ENCODE results near the gene PDE11A. TPM values are rescaled to one million over a fixed set of nuclear protein-coding genes. Genes with fewer than 3 reads are reported as not detected.
"Not testable (repeated sequence)": the region's sequence is repeated elsewhere in the genome, so short reads cannot be mapped to it uniquely, and the experiment has no call there.

The PDE11A gene
- polyA plus RNA-seq, 1 donor: 0.40 TPM

DNA sequence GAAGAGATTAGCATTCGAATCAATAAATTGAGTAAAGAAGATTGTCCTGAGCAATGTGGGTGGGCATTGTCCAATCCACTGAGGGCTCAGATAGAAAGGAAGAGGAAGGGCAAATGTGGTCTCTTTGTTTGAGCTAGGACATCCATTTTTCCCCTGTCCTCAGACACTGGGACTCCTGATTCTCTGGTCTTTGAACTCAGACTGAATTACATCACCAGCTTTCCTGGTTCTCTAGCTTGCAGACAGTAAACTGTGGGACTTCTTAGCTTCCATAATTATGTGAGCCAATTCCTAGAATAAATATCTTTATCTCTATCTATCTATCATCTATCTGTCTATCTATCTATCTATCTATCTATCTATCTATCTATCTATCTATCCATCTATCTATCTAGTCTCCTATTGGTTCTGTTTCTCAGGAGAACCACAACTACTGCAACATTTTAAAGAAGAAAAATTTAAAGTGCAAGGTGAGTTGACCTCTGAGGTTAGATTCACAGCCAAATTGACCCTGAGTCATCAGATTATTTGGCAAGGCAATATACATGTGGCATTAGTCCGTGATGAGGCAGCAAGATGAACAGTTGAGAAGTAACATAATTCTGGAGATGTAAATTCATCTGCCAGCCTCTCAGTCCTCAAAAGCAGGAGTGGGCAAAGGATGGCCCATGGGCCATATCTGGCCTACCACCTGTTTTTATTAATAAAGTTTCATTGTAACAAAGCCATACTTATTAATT, 191.4 kb downstream of the PDE11A start:
- DNase-seq: no peak

DNA sequence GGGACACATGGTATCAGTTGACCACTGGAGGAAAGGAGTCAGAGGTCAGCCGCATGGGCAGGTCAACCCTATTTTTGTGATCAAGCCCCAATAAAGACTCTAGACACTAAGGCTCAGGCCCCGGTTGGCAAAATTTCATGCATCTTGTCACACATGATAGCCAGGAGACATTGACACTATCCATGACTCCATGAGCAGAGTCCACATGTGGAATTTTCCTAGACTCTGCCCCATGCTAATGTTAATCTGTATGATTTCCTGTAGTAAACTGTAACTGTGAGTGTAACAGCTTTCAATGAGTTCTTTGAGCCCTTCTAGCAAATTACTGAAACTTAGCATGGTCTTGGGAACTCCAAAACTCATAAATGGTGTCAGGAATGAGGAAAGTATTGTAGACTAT, 192.3 kb downstream of the PDE11A start:
- no peak for DNase-seq

DNA sequence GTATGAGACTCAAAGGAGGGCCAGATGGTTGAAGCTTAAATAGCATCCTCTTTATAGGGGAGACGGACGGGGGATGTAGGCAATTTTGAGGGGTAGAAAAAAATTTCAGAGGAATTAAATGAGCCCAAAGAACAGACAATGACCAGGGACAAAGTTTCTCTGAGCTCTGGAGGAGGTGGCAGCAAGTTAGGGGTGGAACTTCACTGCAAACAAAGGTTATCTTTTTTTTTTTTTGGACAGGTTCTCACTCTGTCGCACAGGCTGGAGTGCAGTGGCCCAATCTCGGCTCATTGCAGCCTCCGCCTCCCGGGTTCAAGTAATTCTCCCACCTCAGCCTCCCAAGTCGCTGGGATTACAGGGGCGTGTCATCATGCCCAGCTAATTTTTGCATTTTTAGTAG, 195.6 kb downstream of the PDE11A start:
- no peak for DNase-seq

DNA sequence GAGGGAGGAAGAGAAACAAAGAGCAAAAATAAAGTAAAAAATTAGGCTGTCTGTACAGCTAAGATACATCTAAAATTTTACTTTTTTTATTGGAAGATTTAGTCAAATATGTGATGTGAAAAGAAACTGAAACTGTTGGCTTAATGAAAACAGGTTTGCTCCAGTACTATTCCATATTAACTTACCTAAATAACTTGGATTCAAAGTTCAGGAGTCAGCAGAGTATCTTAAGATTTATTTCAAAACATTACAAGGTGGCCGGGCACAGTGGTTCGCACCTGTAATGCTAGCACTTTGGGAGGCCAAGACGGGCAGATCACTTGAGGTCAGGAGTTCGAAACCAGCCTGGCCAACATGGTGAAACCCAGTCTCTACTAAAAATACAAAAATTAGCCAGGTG, 197.9 kb downstream of the PDE11A start:
- no peak for DNase-seq

DNA sequence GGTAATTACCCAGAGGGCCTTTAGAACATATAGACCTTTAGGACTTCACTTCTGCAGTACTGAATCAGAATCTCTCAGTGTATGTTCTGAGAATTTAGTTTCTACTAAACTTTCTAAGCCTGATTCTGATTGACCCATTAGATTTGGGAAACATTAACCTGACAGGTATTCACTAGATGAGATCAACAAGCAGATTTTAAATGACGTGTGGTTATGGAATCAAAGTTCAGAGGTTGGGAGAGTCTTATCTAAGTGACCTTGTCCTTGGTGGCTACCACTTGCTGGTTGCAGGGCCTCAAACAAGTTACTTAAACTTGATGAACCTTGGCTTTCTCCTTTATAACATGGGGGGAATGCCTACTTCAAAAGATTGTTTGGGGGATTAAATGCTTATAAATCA, 198.7 kb downstream of the PDE11A start:
- DNase-seq: no peak

DNA sequence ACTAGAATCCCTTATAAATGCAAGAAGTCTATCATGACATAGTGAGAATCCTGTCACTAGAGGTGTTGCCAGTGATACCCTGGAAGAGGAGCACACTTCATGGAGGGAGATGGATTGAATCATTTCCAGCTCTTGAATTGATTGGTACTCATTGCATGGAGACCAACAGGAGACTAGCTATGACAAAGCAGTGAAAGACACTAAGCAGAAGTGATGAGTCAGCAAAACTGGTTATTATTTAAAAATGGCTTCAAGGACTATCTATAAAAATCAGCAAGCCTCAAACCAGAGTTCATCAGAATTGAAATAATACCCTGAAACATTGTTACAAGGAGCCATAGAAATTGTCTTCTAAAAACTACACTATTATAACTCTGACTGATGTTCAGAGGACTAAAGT, 200.3 kb downstream of the PDE11A start:
- no peak for DNase-seq

DNA sequence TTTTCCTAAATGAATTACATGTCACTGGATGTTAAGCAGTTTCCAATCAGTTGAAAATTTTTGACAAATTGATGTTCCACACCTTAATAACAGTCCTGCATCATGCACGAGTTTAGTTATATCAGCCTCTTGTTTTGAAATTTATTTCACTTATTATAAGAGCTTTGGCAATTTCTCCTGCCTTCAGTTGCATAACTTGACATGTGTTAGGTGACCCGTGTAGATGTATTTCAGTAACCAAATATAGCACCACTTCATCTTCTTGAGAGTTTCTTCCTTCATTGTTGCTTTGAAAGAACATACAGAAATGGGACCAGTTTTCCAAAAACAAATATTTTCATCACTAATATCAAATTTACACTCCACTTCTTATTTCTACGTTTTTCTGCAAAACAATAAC, 202.7 kb downstream of the PDE11A start:
- no peak for DNase-seq

DNA sequence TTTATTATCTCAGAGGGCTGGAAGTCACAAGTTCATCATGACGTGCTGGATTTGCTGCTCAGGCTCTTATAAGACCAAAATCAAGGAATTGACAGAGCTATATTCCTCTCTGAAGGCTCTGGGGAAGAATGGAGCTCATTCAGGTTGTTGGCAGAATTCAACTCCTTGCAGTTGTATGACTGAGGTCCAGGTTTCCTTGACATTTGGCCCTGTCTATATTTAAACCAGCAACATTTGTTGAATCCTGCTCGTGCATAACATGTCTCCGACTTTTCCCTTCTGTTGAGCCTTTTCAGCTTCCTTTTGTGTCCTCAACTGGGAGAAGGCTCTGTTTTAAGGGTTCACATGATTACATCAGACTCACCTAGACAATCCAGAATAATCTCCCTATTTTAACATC, 203.4 kb downstream of the PDE11A start:
- DNase-seq: no peak

DNA sequence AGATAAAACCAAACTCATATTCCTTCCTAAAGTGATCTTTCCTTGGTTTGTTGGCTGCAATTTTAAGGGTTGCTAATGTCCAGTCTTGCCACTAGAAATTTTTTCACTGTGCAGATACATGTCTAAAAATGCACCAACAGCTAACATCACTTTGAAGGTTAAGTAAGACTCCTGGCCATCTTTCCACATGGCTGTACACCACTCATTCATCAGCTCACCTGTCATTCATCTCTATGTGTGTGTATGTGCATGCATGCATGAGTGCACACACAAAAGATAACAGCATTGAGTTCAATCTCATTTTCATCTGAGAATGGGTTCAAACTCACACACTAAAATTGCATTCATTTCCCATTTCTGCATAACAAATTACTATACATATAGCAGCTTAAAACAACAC, 203.8 kb downstream of the PDE11A start:
- no peak for DNase-seq

DNA sequence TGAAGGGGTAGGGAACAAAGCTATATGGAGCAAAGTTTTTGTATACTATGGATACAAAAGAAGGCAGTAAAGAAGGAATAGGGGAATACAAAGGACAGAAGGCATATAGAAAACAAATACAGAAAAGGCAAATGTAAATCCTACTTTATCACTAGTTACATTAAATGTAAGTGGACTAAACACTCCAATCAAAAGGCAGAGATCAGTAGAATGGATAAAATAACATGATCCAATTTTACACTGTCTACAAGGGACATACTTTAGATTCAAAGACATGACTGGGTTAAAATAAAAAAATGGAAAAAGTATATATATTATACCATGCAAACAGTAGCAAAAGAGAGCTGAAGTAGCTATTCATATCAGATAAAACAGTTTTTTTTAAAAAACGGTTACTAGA, 215.0 kb downstream of the PDE11A start:
- no peak for DNase-seq

DNA sequence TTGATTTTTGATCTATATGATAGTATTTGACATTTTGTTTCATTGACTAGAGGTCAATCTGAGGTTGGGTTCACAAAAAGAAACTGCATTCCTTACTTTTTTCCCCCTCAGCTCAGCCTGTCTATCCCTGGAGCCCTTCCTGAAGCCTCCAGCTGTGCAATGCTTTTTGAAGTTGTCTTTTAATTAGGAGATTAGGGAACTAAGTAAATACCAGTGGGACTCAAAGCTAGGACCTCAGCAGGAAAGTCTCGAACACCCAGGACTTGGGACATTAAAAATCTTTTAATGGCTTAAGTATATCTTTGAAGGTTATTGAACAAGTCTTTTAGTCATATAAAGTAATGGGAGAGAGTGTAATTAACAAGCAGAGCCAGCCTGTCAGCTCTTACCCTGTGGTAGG, 220.2 kb downstream of the PDE11A start:
- DNase-seq: no peak

DNA sequence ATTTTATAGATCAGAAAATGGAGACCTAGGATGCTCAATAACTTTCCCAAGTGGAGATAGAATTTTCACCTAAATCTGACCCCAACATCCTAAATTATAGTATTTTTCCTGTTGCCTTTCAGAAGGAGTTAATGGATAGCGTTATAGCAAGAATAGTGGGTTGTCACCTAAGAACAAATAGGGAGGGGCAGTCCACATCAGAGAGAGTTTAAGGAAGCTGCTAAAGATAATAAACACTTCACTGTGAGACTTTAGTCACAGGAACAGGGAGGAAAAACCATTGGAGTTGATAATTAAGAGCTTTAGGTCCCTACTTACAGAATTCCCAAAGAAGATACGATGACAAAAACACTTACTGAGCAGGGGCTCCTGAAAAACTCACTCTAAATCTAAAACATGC, 229.4 kb downstream of the PDE11A start:
- no peak for DNase-seq

DNA sequence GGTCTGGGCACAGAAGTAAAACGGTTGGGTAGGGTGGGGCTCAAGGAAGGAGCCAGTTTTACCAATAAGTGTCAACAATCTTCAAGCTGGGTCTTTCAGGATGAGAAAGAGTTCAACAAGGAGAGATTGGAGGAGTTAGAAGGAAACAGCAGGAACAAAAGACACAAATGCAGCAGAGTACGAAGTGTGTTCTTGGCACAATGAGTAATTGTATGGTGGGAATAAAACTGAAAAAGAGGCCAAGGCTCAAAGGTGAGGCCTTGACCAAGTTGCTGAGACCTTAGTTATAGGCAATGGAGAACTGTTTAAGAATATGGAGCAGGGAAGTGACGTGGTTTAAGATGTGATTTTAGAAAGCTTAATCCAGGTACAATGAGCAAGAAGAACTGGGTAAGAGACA, 230.3 kb downstream of the PDE11A start:
- no peak for DNase-seq

DNA sequence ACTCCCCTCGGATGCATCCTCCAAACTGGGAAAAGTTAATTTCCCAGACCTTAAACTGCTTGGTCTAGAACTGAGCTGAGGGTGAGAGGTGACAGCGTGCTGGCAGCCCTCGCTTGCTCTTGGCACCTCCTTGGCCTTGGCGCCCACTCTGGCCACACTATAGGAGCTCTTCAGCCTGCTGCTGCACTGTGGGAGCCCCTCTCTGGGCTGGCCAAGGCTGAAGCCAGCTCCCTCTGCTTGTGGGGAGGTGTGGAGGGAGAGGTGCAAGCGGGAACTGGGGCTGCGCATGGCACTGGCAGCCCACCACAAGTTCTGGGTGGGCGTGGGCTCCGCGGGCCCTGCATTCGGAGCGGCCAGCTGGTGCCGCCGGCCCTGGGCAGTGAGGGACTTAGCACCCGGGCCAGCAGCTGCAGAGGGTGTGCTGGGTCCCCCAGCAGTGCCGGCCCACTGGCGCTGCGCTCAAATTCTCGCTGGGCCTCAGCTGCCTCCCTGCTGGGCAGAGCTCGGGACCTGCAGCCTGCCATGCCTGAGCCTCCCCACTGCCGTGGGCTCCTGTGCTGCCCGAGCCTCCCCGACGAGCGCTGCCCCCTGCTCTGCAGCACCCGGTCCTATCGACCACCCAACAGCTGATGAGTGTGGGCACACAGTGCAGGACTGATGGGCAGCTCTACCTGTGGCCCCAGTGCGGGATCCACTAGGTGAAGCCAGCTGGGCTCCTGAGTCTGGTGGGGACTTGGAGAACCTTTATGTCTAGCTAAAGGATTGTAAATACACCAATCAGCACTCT, 237.0 kb downstream of the PDE11A start:
- DNase-seq: not testable (repeated sequence)

DNA sequence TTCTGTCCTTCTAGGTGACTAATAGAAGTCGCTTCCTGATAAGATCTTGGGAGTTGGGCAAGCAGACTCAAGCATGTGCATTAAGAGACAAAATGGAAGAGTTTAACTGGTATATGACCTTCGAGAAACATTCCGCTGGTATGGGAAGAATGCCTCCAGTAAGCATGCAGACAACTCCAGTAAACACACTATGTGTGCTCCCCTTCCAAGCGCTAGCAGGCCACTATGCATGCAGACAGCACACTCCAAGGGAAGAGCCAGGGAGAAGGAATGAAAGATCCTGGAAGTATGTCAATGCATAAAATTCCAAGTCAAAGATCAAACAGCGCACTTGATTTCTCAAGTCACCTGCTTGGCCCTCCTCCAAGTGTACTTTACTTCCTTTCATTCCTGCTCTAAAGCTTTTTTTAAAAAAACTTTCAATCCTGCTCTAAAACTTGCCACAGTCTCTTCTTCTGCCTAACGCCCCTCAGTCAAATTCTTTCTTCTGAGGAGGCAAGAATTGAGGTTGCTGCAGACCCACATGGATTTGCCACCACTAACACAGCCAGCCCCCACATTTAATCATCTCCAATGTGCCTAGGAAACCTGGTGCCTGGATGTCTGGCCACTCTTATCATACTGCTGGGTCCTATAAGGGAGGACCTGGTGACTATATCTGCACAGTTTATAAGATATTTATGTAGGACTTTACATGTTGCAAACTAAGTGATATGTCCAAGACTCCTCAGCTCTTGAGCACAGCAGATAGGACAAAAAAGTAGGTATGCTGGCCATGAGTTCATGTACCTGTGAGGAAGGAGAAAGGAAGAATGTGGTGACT, 239.8 kb downstream of the PDE11A start:
- DNase-seq: no peak

DNA sequence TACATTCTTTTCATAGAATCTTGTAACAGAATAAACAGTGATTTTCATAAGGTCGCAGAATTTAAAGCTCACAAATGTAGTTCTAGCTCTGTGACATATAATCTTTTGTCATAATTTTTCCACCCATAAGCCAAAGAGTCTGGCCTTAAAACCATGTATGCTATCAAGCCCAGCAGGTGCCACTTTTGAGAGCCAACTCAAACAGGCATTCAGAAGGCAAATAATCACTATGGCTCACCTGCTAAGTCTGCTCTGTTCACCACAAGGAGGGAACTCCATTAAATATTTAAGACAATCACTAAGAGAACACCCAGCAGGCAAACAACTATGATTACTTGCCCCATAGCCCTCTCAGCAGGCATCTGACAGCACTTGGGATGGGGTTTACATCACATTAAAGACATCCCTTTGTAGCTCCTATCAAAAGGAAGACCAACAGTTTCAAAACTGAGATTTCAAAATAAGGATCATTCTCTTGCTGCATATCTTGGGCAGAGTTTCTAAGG, 241.6 kb downstream of the PDE11A start:
- DNase-seq: no peak

DNA sequence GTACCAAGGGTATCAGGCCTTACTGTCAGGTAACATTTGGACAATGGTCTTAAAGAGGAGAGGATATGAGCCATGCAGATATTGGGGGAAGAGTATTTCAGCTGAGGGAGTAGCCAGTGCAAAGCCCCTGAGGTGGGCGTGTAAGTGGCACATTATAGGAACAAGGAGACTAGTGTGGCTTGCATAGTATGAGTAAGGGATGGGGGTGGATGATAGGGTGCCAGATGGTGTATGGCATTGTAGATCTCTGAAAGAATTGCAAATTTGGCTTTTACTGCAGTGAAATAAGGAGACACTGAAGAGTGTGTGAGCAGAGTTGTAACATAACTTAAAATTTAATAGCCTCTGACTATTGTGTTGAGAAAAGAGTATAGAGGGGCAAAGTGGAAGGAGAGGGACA, 244.0 kb downstream of the PDE11A start:
- DNase-seq: no peak

DNA sequence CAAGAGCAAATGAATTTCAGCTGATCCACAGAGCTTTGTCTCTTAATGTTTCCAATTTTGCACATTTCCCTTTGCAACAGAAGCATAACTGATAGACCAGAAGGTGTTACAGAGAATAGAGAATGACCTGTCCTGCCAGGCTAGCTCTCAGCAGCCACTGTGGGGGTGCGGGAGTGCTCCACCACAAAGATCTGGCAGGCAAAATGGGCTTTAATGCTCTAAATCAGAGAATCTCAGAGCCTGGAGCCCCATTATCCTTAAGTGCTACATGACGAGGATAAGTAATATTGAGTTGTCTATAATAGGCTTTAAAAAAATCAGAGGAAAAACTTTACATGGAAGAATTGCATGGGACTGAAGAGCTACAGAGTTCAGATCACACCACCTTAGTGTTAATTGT, 245.7 kb downstream of the PDE11A start:
- DNase-seq: no peak

DNA sequence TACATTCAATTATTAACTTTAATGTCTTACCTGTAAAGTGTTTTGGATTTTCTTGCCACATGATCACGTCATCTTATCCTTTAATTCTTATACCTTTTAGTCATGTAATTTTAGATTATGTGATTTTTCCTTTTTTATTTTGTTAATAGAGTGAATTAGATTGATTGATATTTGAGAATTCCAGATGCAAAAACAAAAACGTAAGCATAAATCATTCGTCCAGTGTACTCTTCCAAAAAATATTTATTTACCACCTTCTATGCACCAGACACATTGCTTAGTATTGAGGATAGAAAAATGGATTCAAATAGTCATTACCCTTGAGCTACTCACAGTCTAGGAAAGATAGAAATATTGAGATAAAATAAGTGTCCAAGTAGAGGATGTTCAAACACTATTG, 249.6 kb downstream of the PDE11A start:
- DNase-seq: no peak

DNA sequence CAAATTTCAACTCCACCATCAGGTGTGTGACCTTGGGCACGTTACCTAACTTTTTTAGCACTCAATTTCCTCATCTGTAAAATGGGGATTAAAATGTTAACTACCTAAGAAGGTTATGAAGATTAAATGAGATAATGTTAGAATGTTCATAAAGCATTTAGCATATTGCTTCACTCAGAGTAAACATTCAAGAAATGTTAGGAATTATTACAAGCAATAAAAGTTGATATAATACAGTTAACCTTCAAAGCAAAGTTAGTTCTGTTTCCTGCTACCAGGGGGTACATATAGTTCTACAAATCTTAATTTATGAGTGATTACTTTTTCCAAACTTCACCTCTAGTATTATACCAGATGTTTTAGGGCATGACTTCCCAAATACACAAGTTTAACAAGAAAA, 254.2 kb downstream of the PDE11A start:
- DNase-seq: no peak

DNA sequence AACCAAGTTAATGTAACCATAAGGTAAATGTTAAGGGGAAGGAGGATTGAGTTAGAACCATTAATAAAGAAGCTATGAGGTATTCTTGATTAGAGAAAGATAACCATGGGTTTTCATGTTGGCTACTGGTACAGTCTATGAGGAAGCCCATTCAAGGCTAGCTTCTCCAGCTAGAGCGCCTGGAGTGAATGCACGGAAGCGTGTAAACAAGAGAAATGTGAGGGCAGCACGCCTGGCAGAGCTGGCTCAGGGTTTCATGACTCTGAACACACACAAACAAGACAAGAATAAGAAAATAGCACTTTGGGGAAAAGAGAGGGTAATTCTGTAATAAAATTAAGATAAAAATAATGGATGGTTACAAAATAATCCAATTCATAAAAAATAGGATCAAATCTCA, 255.3 kb downstream of the PDE11A start:
- DNase-seq: no peak

DNA sequence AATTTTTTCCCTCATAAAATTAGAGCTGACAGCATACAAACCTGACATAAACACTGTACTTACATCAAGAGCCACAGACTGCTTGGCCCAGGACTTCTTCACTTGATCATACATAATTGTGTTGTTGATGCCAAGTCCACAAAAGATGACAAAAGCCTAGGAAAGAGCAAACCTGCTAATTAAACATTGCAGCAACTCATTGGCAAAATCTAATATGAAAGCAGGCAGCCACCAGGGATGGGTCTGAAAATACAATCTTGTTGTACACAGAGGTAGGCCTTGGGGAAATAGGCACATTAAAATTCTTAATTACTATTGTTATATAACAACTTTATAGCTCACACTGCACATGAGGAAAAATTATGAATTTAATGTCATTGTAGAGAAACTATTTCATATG, 255.8 kb downstream of the PDE11A start:
- DNase-seq: no peak

DNA sequence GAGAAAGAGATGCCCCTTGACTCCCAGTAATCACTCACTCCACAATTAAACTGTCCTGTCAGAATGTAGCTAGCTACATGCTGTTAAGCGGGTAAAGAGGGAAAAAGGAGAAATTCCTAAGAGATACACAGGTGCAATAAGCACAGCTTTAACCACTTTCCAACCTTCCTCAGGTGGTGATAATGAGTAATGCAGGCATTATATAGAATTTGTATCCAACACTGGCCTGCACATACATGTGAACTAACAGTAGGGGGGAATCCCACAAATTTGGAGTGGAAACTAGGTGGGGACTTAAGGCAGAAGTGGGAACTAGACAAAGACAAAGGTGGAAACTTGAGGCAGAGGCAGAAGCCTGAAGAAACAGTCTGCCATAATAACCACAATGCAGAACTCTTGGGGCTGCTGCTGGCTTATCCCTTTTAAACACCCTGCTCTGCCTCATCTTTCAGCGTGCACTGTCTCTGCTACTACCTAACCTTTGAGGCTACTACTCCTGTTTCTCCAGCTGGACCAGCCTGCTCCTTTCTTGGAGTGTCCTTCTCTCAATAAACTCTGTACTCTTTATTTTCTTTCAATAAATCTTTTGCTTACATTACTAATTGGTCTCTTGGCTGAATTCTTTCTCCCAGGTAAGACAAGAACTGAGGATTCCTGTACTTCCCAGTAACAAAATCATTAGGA, 259.7 kb downstream of the PDE11A start:
- DNase-seq: no peak
